Sciatic nerve (tissue), 2 donors: Measurements from ENCODE around the gene MEG3. TPM values are rescaled to one million over a fixed set of nuclear protein-coding genes. Genes with fewer than 3 reads are reported as not detected.
A peak's percentile ranks its signal among the peaks of the same experiment; 100 is the strongest.

Experiments
- ATAC-seq: fragments of 200-7000 bp; cut with Tn5 transposase; one replicate; pipeline ENCODE4 v1.9.1; 2020; ENCODE audit warnings: mild to moderate bottlenecking, moderate library complexity
- DNase-seq: peaks from one replicate; pipeline ENCODE4 v3.0.0-alpha.2; 2020; ENCODE audit warnings: low spot score
- intact Hi-C: fragments of 100-400 bp; cut with DNase I; formaldehyde crosslinking; loops from one replicate; pipeline ENCODE4 v1.14.2; 2022
- total RNA-seq: library from RNA; stranded (reverse); fragmentation: NEBNext Ultra II Directional; extraction: Animal tissue kit (Norgen Biotek cat#: 25700); gene quantifications from one replicate; pipeline ENCODE4 v1.2.1, GENCODE V29; 2021
- donor health status: DM: no; HTN: no; CAD: no.
- donor health status: DM: no; HTN: no; CAD: no.

MEG3 gene
- total RNA-seq, 1 donor from 2014 or later, result 154 TPM

DNA sequence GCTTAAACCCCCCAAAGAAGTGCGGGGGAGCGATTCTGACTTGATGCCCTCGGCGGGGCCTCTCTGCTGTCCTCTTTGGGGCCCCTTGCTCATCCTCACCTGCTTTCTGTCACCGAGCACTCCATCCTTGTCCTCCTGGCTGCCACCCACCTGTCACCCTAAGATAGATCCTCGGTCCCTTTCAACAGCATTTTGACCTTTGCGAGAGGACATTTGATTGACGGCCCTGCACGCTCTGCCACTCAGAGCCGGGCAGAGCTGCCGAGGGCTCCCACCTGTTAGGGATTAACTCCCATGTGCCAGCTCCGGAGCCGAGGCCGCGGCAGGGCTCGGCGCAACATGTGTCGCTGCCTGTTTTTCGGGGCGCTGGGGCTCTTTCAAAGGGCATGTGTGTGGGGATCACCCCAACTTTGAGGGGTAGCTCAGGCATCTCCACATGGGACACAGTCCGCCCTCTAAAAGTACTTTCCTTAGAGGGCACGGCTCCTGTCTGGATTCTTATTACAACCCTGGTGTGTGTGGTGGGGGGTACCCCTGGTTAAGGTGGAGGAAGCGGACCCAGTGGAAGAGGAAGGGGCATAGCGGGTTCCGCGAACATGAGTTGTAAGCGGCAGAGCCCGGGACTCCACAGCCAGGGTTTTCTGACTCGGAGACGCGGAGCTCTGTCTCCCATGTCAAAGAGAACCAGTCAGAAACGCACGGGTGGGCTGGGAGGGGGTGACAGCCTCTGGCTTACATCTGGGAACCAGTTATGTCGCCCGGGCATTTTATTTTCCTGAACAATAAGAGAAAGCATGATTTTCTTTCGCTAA is 811 bp upstream of the MEG3 start:
- peak; percentile 2 for ATAC-seq
- DNase-seq, result no peak
- intact Hi-C loops, result no loop called here

GRCh38 chr14:100826391-100827100 is 628 bp downstream of the MEG3 start:
- ATAC-seq (peak; percentile 16), DNase-seq (no peak)
- intact Hi-C loops, result no loop called here

GRCh38 chr14:100827101-100828021 is 1.4 kb downstream of the MEG3 start:
- DNase-seq, result no peak
- peak; percentile 49 for ATAC-seq
- intact Hi-C loops, result no loop called here

- intact Hi-C loops, result no loop called here
- ATAC-seq, result no peak
- no peak for DNase-seq
Observed at GRCh38 chr14:100828031-100828769, 2.3 kb downstream of the MEG3 start.

DNA sequence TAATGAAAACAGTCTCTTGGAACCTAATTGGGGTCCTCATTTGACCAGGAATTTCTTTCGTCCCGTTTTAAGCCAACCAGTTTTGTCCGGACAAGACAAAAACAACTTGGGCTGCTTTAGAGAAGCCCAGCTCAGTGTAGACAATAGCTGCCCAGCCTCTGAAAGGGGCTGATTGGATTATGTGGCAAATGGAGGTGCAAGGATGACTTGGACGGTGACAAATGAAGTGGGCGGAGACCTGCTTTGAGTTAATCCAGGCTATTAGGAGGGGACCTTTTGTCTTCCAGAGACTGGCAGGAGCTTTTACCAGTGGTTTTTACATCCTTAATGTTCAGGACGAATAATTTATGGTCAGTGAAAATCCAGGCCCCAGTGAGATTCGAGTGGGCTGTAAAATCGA is 4.8 kb downstream of the MEG3 start:
- ATAC-seq, result no peak
- no peak for DNase-seq
- intact Hi-C loops, result no loop called here

DNA sequence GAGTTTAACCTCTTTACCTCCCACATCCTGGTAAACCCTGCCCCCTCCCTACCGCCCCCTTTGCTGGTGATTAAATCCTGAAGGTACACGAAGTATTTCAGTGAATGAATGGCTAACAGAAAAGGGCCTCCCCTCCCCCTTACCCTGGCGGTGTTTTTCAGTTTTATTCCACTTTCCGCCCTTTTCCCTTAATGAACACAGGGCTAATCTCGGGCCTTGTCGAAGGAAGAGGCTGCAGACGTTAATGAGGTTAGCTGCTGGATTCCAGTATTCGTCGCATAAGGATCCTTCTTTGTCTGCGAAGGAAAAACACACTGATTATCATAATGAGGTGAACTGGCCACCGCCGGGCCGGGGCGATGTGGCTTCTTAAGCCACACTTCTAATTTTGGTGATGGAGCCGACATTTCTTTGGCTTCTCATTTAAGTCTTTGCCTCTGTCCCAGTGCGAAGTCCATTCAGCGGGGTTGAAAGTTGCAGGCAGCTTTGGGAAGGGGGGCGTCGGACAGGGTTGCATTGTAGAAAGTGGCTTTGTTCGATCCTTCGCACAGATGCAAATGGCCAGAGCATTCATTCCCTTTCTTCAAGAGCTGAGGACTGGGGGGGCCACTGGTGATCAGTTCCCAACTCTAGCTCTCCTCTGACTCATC is 6.5 kb downstream of the MEG3 start:
- ATAC-seq, result no peak
- no peak for DNase-seq
- intact Hi-C loops, result no loop called here

GRCh38 chr14:100834082-100834793 is 8.3 kb downstream of the MEG3 start:
- ATAC-seq, result no peak
- intact Hi-C loops, result no loop called here
- no peak for DNase-seq

DNA sequence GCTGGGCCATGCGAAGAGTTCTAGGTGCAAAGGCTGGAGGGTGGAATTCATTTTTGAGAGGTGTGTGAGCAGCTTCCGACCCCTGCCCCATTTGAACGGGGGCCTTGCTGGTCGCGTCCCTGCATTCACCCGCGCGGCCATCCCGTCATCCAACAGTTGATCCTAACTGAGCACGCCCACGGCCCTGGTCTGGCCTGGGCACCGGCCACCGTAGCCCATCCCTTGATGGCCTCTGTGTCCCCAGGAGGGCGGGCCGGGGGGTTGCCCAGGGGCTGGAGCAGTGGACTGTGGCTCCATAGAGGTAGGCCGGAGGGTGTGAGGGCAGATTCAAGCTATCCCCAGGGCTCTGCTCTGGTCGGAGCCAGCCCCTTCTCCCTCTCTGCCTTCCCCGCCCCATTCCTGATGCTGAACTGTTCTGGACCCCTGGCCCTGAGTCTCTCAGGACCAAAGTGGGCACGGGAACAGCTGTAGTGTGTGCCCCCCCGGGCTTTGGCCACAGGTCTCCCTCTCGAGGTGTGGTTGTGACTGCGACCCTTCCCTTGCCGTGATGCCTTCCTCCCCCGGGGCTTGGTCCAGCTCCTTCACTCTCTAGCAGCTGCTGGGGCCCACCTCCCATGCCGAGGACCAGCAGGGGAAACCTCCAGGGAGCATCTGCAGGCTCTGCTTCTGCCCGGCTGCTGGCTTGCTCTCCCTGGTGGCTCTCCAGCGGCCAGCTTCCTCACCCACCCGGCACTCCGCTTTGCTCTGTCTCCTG is 9.1 kb downstream of the MEG3 start:
- no peak for ATAC-seq

GRCh38 chr14:100835548-100836310 is 9.8 kb downstream of the MEG3 start:
- intact Hi-C loops, result no loop called here
- no peak for ATAC-seq
- DNase-seq, result no peak

More for the DNA sequence above, 9.1 kb downstream of the MEG3 start:
- intact Hi-C loops, result no loop called here
- no peak for DNase-seq

DNA sequence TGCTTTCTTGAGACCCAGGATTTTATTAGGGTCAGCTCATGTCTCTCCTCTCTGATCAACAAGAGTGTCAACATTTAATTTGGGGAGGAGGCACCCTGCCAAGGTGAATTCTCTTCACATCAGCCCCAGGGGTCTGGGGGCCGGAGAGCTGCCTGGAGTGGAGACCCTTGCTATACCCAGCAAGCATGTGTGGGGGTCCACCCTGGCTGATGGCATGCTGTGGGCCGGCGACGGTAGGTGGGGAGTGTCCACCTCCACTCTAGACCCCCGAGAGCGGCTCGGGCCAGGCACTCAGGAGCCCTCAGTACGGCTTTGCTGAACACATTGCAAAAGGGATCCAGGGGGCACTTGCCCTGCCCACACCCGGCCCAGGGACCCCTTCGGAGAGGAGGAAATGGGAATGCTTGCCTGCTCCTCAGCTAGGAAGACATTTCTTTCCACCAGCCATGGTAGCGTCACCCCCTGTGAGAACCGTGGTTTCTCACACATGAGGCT is 10.4 kb downstream of the MEG3 start:
- no peak for ATAC-seq
- DNase-seq, result no peak
- intact Hi-C loops, result no loop called here

DNA sequence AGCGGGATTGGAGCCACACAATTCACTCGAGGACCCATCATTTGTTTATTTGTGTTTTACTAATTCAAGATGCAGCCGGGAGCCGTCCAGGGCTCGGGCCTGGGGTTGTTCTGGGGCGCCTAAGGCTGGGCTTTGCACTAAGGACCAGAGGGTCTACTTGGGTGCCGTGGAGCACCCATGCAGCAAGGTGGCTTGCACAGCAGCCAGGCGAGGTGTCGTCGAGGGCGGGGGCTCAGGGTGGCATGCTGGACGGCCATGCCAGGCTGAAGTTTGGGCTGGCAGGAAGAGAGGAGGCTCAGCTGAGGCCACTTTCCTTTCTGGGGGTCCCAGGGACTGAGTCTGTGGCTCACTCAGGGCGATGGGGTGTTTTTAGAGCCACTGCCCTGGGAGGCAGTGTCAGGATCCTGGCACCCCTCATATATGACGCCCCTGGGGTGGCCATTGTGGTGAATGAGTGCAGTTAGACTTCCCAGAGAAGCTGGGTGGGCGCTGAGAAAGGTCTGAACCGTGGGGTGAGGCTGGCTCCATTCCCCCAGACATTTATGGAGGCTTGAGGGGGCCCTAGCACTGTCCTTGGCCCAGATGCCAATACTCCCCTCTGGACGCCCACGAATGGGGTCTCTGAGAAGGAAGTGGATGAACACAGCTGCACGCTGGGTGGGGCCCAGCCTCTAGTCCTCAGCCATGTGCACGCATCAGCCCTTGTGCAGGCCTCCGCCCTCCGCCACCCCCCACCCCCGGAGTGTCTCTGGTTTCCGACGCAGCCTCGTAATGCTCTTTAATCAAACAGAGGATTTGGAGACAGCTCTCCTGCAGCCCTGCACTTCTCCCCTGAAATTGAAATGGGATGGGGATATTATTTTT is 11.3 kb downstream of the MEG3 start:
- DNase-seq, result no peak
- ATAC-seq, result no peak
- intact Hi-C loops, result no loop called here

DNA sequence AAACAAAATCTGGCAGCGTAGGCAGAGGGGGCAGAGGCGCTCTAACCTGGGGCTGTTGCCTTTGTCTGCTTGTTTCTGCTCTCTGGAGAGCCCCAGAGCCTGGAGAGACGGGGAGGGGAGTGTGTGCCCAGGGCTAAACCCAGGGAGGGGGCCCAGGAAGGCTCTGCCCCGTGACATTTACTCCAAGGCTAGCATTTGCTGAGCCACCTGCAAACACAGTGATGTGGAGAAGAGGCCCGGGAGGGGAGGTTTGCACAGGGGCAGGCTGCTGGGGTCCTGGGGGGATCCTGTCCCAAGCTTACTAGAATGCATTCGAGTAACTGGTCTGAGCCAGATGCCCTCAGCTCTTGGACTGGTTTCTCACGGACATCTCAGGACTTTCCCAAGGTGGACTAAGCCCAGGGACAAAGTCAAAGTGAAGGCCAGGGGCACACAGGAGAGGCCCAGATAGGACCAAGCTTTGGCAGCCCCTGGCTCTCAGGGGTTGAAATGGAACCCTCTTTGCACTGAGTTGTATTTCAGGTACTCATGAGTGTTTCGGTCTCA is 12.0 kb downstream of the MEG3 start:
- intact Hi-C loops, result no loop called here
- no peak for ATAC-seq
- no peak for DNase-seq

- intact Hi-C loops, result no loop called here
- no peak for ATAC-seq
- DNase-seq, result no peak
Observed at GRCh38 chr14:100838493-100839314, 12.8 kb downstream of the MEG3 start.

- ATAC-seq (no peak), DNase-seq (no peak)
- intact Hi-C loops, result no loop called here
Observed at GRCh38 chr14:100839315-100839585, 13.3 kb downstream of the MEG3 start.
